Kidney epithelial cell (primary cell): Measurements from ENCODE around the gene KIFC1. TPM values are rescaled to one million over a fixed set of nuclear protein-coding genes. Genes with fewer than 3 reads are reported as not detected.

ENCODE experiments used
- DNase-seq: peaks from one replicate; pipeline ENCODE4 v3.0.0-alpha.2; 2010; ENCODE audit warnings: low read depth
- H3K27me3 ChIP-seq: 2 replicates; pipeline ENCODE4 v1.6.0; 2011; ENCODE audit warnings: low read length; ENCODE audit not compliant: control insufficient read depth, insufficient read depth
- H3K36me3 ChIP-seq: 2 replicates; pipeline ENCODE4 v1.5.1; 2011; ENCODE audit warnings: low read length; ENCODE audit not compliant: control insufficient read depth, insufficient read depth
- H3K4me3 ChIP-seq: 2 replicates; pipeline ENCODE4 v1.5.1; 2011; ENCODE audit warnings: low read depth, mild to moderate bottlenecking, control low read depth, low read length
- total RNA-seq: library from RNA; depleted of rRNA; stranded (reverse); fragments of >200 nt; gene quantifications from 2 replicates; pipeline ENCODE4 v1.2.3, GENCODE V29; 2015
- TF ChIP-seq, protein P1 (sequence below): IDR thresholded peaks from 2 replicates; pipeline ENCODE4 v1.5.1; 2011; ENCODE audit warnings: mild to moderate bottlenecking, moderate library complexity, low read length, control low read depth, inconsistent platforms; ENCODE audit not compliant: insufficient read depth, poor library complexity, severe bottlenecking

Gene KIFC1
- total RNA-seq, 1 donor from 2014 or later, result 8.4 TPM

DNA sequence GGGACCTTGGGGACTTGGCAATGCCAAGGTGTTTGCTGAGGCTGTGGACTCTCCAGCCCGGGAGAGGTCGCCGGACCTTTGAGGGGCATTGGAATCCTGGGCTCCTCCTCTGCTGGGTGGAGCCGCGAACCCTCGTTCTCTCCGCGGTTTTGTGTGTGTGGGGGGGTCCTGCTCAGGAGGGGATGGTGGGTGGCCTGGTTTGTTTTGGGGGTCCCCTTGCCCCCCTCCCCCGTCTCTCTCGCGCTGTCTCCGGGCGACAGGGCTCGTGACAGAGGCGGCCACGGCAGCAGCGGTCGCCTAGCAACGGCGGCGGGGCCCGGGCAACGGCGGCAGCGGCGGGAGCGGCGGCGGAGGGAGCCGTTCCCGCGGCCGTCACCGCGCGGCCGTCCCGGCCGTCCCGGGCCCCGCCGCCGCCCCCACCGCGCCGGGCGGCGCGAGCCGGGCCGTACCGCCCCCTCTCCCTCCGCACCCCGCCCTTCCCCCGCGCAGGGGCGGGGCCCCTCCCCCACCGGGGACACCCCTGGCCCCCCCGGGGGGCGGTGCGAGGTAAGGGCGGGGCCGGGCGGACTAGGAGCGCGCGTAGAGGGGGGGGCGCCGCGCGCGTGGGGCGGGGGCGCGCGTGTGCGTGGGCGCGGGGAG is 36.1 kb downstream of the KIFC1 start:
- no peaks in the 10 kb centered on the region for H3K27me3 ChIP-seq
- peak overlapping the region; percentile 56 for H3K4me3 ChIP-seq
- TF ChIP-seq, protein P1, sequence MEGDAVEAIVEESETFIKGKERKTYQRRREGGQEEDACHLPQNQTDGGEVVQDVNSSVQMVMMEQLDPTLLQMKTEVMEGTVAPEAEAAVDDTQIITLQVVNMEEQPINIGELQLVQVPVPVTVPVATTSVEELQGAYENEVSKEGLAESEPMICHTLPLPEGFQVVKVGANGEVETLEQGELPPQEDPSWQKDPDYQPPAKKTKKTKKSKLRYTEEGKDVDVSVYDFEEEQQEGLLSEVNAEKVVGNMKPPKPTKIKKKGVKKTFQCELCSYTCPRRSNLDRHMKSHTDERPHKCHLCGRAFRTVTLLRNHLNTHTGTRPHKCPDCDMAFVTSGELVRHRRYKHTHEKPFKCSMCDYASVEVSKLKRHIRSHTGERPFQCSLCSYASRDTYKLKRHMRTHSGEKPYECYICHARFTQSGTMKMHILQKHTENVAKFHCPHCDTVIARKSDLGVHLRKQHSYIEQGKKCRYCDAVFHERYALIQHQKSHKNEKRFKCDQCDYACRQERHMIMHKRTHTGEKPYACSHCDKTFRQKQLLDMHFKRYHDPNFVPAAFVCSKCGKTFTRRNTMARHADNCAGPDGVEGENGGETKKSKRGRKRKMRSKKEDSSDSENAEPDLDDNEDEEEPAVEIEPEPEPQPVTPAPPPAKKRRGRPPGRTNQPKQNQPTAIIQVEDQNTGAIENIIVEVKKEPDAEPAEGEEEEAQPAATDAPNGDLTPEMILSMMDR, result peak; percentile 19
- DNase-seq, result no peak
- H3K36me3 ChIP-seq, result no peaks in the 10 kb centered on the region

DNA sequence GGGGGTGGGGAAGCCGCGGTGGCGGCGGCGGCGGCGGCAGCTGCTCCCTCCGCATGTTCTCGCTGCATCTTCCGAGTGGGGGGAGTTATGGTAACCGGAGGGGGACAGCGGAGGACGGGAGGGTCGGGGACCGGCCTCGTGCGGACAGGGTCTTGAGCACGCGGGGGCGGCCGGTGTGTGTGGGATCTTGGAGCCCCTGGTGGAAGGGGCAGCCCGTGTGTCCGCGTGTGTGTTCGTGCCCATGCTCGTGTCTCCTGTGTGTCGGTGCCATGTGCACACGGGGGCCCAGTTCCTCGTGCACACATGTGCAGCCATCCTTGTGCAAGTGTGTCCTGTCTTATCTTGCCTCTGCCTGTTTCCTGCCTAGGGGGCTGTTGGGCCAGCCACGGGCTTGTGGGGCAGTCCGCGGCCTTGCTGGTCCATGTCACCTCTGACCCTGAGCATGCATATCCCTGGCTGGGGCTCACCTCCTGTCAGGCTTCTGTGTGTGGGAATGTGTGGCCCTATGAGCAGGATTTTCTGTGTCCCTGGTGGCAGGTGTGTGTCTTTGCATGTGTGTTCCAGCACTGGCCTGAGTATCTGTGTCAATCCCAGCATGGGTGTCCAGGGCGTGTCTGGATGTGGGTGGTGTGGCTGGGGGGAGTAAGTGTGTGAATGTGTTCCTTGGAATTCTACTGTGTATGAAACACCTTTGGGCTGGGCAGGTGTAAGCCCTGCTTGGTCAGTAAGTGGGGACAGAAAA is 36.8 kb downstream of the KIFC1 start:
- DNase-seq, result no peak
- Histone ChIP-seq H3K27me3 (no peaks in the 10 kb centered on the region), H3K4me3 (peak overlapping the region; percentile 56), H3K36me3 (no peaks in the 10 kb centered on the region)
- TF ChIP-seq, protein P1, result peak; percentile 27

DNA sequence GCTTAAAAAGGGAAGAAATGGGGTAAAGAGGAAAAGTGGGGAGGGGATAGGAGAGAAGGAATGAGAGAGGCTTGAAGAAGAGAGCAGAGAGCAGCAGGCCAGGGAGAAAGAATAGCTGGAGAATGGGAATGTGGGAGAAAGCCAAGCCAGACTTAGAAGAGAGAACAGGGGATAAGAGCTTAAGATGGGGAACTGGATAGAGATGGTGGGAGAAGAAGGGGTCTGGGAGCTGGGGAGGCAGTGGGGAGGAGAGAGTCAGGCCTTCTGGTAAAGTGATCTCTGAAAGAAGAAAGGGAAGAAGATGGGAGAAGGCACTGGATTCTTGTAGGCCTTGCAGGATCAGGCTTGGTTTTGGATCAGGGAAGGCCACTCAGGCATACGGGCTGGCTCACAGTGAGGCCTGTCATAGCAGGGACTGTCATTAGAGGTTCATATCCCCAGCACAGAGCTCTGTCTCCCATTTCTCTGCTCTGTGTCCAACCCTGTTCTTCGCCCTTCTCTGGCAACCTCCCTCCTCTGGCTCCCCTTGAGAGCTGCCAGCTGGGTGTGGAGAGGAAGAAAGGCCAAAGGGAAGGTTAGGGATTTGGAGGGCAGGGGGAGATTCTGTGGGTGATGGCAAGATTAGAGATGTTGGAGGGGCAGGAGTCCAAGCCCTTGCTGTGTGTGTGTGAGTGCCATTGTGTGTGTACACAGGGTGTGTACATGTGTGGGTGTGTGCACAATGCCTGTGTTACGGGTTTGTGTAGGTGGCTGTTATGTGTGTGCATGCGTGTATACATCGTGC is 37.5 kb downstream of the KIFC1 start:
- no peak for DNase-seq
- no peaks in the 10 kb centered on the region for H3K27me3 ChIP-seq
- H3K4me3 ChIP-seq, result no peak overlapping the region
- TF ChIP-seq, protein P1, result no peak
- no peaks in the 10 kb centered on the region for H3K36me3 ChIP-seq

DNA sequence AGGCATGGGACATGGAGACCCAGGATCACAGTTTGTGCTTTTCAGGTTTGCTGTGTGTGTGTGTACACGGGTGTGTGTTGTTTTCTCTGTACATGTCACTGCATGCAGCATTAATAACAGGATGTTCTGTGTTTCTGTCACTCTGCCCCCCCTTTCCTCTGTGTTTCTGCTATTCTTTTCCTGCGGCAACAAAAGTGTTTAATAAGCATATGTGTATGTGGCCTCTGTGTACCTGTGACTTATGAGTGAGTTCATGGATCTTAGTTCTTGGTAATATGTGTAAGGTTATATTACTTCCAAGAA is 38.1 kb downstream of the KIFC1 start:
- TF ChIP-seq, protein P1, result no peak
- no peak for DNase-seq
- Histone ChIP-seq H3K27me3 (no peaks in the 10 kb centered on the region), H3K36me3 (no peaks in the 10 kb centered on the region), H3K4me3 (no peak overlapping the region)

DNA sequence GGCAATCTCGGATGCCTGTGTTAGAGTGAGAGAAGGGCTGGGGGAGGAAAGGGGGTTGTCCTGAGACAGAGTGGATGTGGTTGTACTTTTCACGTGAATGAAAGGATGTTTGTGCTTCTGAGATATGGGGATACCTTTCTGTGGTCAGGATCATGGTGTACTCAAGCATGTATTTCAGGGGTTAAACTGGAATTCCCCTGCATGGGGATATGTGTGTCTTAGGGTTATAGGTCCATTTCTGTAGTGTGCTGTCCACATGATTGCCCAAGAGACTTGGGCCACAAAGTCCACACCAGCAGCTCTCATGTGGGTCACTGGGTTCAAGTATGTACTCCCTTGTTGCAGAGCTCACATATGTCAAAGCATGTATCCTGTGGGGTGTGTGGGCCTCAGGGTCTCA is 38.7 kb downstream of the KIFC1 start:
- no peak overlapping the region for H3K4me3 ChIP-seq
- H3K27me3 ChIP-seq, result no peaks in the 10 kb centered on the region
- DNase-seq, result no peak

More for the DNA sequence above, 38.7 kb downstream of the KIFC1 start:
- TF ChIP-seq, protein P1, result no peak
- no peaks in the 10 kb centered on the region for H3K36me3 ChIP-seq
